ENCODE results near the gene TOX3. TPM values are rescaled to one million over a fixed set of nuclear protein-coding genes. Genes with fewer than 3 reads are reported as not detected.

Gene TOX3
- total RNA-seq, 1 experiment from 2014 or later = 16.6 TPM

DNA sequence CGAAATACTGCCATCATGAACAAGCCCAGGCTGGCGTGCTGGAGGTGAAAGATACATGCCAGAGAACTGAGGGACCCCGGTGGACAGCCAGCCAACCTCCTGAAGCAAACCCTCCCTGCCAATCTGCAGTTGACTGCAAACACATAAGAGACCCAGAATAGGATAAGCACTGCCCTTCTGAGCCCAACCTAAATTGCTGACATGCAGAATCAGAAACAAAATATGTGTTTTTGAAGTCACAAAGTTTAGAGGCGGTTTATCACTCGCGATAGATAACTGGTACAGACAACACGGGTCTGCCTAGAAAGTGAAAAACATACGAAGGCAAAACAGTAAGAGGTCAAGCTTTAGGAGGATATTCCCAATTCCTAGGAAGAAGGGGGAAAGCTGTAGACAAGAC is 14.6 kb downstream of the TOX3 start:
- no peak for DNase-seq (ENCODE audit: low spot score)
- ChIA-PET POLR2A (ENCODE audit: low non-redundant PET) (no interaction called here), CTCF (no interaction called here)
- Histone ChIP-seq H3K27ac (ENCODE audit: low read depth, low read length, poor library complexity, severe bottlenecking) (no peak overlapping the region), H3K9me3 (ENCODE audit: low read depth, low read length, poor library complexity, severe bottlenecking) (no peaks in the 10 kb centered on the region), H3K27me3 (replicated peaks; ENCODE audit: insufficient read depth, low read depth, low read length, poor library complexity) (peaks cover 10% of the 10 kb centered on the region), H3K4me3 (ENCODE audit: low read depth, low read length, poor library complexity, severe bottlenecking) (no peak overlapping the region), H3K36me3 (ENCODE audit: insufficient read depth, low read length, poor library complexity, severe bottlenecking) (no peaks in the 10 kb centered on the region), H3K4me1 (ENCODE audit: insufficient read depth, low read length, poor library complexity, severe bottlenecking) (peaks cover 7% of the 10 kb centered on the region)
- intact Hi-C loops (cut with micrococcal nuclease; ENCODE audit: unreplicated experiment) = no loop called here
- BruUV-seq (replicated peaks) = no TSS peak
- no peak for TF ChIP-seq EZH2 (IDR thresholded peaks at IDR 0.05; ENCODE audit: borderline replicate concordance, low read depth, low read length, poor library complexity, severe bottlenecking)
- TF ChIP-seq, protein P1, sequence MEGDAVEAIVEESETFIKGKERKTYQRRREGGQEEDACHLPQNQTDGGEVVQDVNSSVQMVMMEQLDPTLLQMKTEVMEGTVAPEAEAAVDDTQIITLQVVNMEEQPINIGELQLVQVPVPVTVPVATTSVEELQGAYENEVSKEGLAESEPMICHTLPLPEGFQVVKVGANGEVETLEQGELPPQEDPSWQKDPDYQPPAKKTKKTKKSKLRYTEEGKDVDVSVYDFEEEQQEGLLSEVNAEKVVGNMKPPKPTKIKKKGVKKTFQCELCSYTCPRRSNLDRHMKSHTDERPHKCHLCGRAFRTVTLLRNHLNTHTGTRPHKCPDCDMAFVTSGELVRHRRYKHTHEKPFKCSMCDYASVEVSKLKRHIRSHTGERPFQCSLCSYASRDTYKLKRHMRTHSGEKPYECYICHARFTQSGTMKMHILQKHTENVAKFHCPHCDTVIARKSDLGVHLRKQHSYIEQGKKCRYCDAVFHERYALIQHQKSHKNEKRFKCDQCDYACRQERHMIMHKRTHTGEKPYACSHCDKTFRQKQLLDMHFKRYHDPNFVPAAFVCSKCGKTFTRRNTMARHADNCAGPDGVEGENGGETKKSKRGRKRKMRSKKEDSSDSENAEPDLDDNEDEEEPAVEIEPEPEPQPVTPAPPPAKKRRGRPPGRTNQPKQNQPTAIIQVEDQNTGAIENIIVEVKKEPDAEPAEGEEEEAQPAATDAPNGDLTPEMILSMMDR (conservative IDR thresholded peaks at IDR 0.05; ENCODE audit: low read depth, low read length) = no peak

DNA sequence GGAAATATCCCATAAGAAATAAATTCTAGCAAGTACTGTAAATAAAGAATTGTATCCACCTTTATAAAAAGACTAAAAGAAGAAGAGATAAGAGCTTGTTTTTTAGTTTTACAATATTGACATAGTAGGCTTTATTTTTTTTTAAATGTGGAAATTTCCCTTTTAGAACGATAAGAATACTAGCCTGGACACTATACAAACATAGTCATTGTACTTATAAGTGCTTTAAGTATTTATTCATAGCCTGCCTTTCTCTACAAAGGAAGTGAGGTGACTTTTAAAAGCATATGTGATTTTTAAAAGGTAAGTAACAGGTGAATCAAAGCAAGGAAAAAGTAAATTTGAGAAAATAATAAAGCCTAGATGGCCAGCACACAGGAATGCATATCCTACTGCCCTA is 17.7 kb downstream of the TOX3 start:
- Histone ChIP-seq H3K36me3 (ENCODE audit: insufficient read depth, low read length, poor library complexity, severe bottlenecking) (no peaks in the 10 kb centered on the region), H3K9me3 (ENCODE audit: low read depth, low read length, poor library complexity, severe bottlenecking) (no peaks in the 10 kb centered on the region), H3K4me3 (ENCODE audit: low read depth, low read length, poor library complexity, severe bottlenecking) (no peak overlapping the region), H3K27me3 (replicated peaks; ENCODE audit: insufficient read depth, low read depth, low read length, poor library complexity) (peaks cover 14% of the 10 kb centered on the region), H3K4me1 (ENCODE audit: insufficient read depth, low read length, poor library complexity, severe bottlenecking) (peaks cover 3% of the 10 kb centered on the region), H3K27ac (ENCODE audit: low read depth, low read length, poor library complexity, severe bottlenecking) (no peak overlapping the region)
- TF ChIP-seq, protein P1 (conservative IDR thresholded peaks at IDR 0.05; ENCODE audit: low read depth, low read length) = no peak
- no peak for TF ChIP-seq EZH2 (IDR thresholded peaks at IDR 0.05; ENCODE audit: borderline replicate concordance, low read depth, low read length, poor library complexity, severe bottlenecking)
- intact Hi-C loops (cut with micrococcal nuclease; ENCODE audit: unreplicated experiment) = no loop called here
- POLR2A ChIA-PET (ENCODE audit: low non-redundant PET) = no interaction called here
- no peak for DNase-seq (ENCODE audit: low spot score)
- BruUV-seq (replicated peaks) = no TSS peak
- CTCF ChIA-PET = interaction anchor here (0.6 kb wide), 1 partner anchor 38 kb away, joined by 3 read pairs; no protein-coding TSS in a partner anchor

DNA sequence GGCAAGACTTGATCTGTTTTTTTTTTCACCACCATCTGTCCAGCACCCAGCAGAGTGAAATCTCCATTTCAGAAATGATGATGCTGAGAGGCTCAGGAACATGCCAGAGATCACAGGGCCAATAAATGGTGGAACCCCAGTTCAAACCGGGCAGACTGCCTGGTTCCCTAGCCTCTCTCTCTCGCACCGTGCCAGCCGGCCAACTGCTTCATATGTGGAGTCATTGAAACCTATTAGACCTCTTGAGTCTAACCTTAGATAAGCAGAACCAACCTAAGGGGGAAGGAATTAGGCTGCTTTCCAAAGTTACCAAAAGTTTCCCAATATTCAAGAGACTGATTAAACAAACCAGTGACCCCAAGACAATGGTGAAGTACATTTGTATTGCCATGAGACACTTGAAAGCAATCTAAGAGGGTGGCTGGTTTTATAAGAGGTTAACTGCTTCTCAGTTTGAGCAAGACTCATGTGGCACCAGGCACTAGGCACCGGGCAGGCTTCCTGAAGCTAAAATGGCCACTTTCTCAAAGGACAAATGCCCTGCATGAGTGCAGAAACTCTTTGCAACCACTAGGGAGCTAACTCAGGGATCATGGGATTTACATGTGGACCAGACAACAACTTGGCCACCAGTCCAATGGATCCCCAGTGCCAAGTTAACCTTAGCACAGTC is 18.4 kb downstream of the TOX3 start:
- ChIA-PET POLR2A (ENCODE audit: low non-redundant PET) (no interaction called here), CTCF (interaction anchor here (0.6 kb wide), 1 partner anchor 39 kb away, joined by 3 read pairs; no protein-coding TSS in a partner anchor)
- Histone ChIP-seq H3K27me3 (replicated peaks; ENCODE audit: insufficient read depth, low read depth, low read length, poor library complexity) (peaks cover 14% of the 10 kb centered on the region), H3K9me3 (ENCODE audit: low read depth, low read length, poor library complexity, severe bottlenecking) (no peaks in the 10 kb centered on the region), H3K27ac (ENCODE audit: low read depth, low read length, poor library complexity, severe bottlenecking) (no peak overlapping the region), H3K4me1 (ENCODE audit: insufficient read depth, low read length, poor library complexity, severe bottlenecking) (peaks cover 3% of the 10 kb centered on the region), H3K36me3 (ENCODE audit: insufficient read depth, low read length, poor library complexity, severe bottlenecking) (no peaks in the 10 kb centered on the region), H3K4me3 (ENCODE audit: low read depth, low read length, poor library complexity, severe bottlenecking) (no peak overlapping the region)
- BruUV-seq (replicated peaks) = no TSS peak
- intact Hi-C loops (cut with micrococcal nuclease; ENCODE audit: unreplicated experiment) = no loop called here
- no peak for DNase-seq (ENCODE audit: low spot score)
- TF ChIP-seq, protein P1 (conservative IDR thresholded peaks at IDR 0.05; ENCODE audit: low read depth, low read length) = no peak
- no peak for TF ChIP-seq EZH2 (IDR thresholded peaks at IDR 0.05; ENCODE audit: borderline replicate concordance, low read depth, low read length, poor library complexity, severe bottlenecking)
